Effector memory CD8-positive, alpha-beta T cell (primary cell): Measurements from ENCODE around the gene PMP22.
A peak's percentile ranks its signal among the peaks of the same experiment; 100 is the strongest.
"Not testable (repeated sequence)": the region's sequence is repeated elsewhere in the genome, so short reads cannot be mapped to it uniquely, and the experiment has no call there.

Source experiments
- ATAC-seq: fragments of 150-1000 bp; cut with Tn5 transposase; replicated peaks from 2 replicates; pipeline ENCODE4 v1.10.0; 2021; ENCODE audit warnings: mild to moderate bottlenecking, moderate library complexity
- DNase-seq, 3 experiments: peaks; one replicate each; pipeline ENCODE4 v3.0.0; 2021
- H3K27ac Mint-ChIP-seq, 2 donors: one replicate each; pipeline ENCODE4 v1.8.0; 2022; ENCODE audit warnings: mild to moderate bottlenecking in 2 of 2, mixed read lengths in 2 of 2, moderate library complexity in 2 of 2
- H3K27me3 Mint-ChIP-seq, 2 donors: one replicate each; pipeline ENCODE4 v1.8.0; 2022; ENCODE audit warnings: mixed read lengths in 2 of 2
- H3K36me3 Mint-ChIP-seq: one replicate; pipeline ENCODE4 v1.8.0; 2022; ENCODE audit warnings: mild to moderate bottlenecking, moderate library complexity, mixed read lengths; ENCODE audit not compliant: insufficient read depth
- H3K4me1 Mint-ChIP-seq, 2 donors: one replicate each; pipeline ENCODE4 v1.8.0; 2022; ENCODE audit warnings: low read depth in 2 of 2, mixed read lengths in 2 of 2
- H3K4me3 Mint-ChIP-seq, 2 donors: one replicate each; pipeline ENCODE4 v1.8.0; 2022; ENCODE audit warnings: mild to moderate bottlenecking in 2 of 2, mixed read lengths in 2 of 2, moderate library complexity in 2 of 2
- H3K9me3 Mint-ChIP-seq, 2 donors: one replicate each; pipeline ENCODE4 v1.8.0; 2022; ENCODE audit warnings: mixed read lengths in 2 of 2

Gene PMP22

GRCh38 chr17:15236281-15237105 lies 28.6 kb downstream of the PMP22 start:
- H3K4me3 Mint-ChIP-seq = no peak overlapping the region
- peaks cover 2 to 7% of the 10 kb centered on the region in 2 donors for H3K4me1 Mint-ChIP-seq
- peaks cover 18 to 39% of the 10 kb centered on the region in 2 donors for H3K27me3 Mint-ChIP-seq
- DNase-seq = no peak
- no peaks in the 10 kb centered on the region for H3K36me3 Mint-ChIP-seq
- H3K27ac Mint-ChIP-seq = no peak overlapping the region
- ATAC-seq = no peak
- no peaks in the 10 kb centered on the region for H3K9me3 Mint-ChIP-seq

- Mint-ChIP-seq H3K36me3 (no peaks in the 10 kb centered on the region), H3K27ac (peak overlapping the region in 1 of 2 donors; percentile 4), H3K9me3 (no peaks in the 10 kb centered on the region), H3K4me1 (peaks cover 2 to 7% of the 10 kb centered on the region in 2 donors), H3K4me3 (no peak overlapping the region), H3K27me3 (peaks cover 15 to 48% of the 10 kb centered on the region in 2 donors)
- ATAC-seq (no peak), DNase-seq (no peak)
Measured at GRCh38 chr17:15233971-15234370, 31.2 kb downstream of the PMP22 start.

GRCh38 chr17:15233022-15233805 lies 31.9 kb downstream of the PMP22 start:
- peaks cover 2 to 7% of the 10 kb centered on the region in 2 donors for H3K4me1 Mint-ChIP-seq
- no peaks in the 10 kb centered on the region for H3K36me3 Mint-ChIP-seq
- DNase-seq (no peak), ATAC-seq (no peak)
- H3K27ac Mint-ChIP-seq = no peak overlapping the region
- no peak overlapping the region for H3K4me3 Mint-ChIP-seq
- no peaks in the 10 kb centered on the region for H3K9me3 Mint-ChIP-seq
- H3K27me3 Mint-ChIP-seq = peaks cover 8 to 42% of the 10 kb centered on the region in 2 donors

GRCh38 chr17:15232517-15232915 lies 32.6 kb downstream of the PMP22 start:
- H3K27ac Mint-ChIP-seq = no peak overlapping the region
- ATAC-seq (no peak), DNase-seq (no peak)
- peaks cover 8 to 38% of the 10 kb centered on the region in 2 donors for H3K27me3 Mint-ChIP-seq
- no peaks in the 10 kb centered on the region for H3K9me3 Mint-ChIP-seq
- no peak overlapping the region for H3K4me3 Mint-ChIP-seq
- H3K4me1 Mint-ChIP-seq = peaks cover 2 to 7% of the 10 kb centered on the region in 2 donors
- H3K36me3 Mint-ChIP-seq = no peaks in the 10 kb centered on the region

GRCh38 chr17:15231851-15232516 lies 33.1 kb downstream of the PMP22 start:
- Mint-ChIP-seq H3K27ac (peak overlapping the region in 1 of 2 donors; percentile 16), H3K27me3 (peaks cover 8 to 37% of the 10 kb centered on the region in 2 donors), H3K4me1 (peaks cover 2 to 7% of the 10 kb centered on the region in 2 donors), H3K4me3 (no peak overlapping the region), H3K36me3 (no peaks in the 10 kb centered on the region), H3K9me3 (no peaks in the 10 kb centered on the region)
- ATAC-seq (no peak), DNase-seq (no peak)

- no peaks in the 10 kb centered on the region for H3K4me1 Mint-ChIP-seq
- no peak for ATAC-seq
- H3K9me3 Mint-ChIP-seq = no peaks in the 10 kb centered on the region
- no peak overlapping the region for H3K27ac Mint-ChIP-seq
- DNase-seq = no peak
- H3K27me3 Mint-ChIP-seq = peaks cover 4 to 30% of the 10 kb centered on the region in 2 donors
- no peak overlapping the region for H3K4me3 Mint-ChIP-seq
- H3K36me3 Mint-ChIP-seq = no peaks in the 10 kb centered on the region
Measured at GRCh38 chr17:15230866-15231265, 34.3 kb downstream of the PMP22 start.

- not testable (repeated sequence) for DNase-seq, H3K4me3 Mint-ChIP-seq, H3K27ac Mint-ChIP-seq, H3K9me3 Mint-ChIP-seq, H3K4me1 Mint-ChIP-seq, ATAC-seq, H3K36me3 Mint-ChIP-seq
- peaks cover 8 to 22% of the 10 kb centered on the region in 2 donors for H3K27me3 Mint-ChIP-seq
Measured at GRCh38 chr17:15221827-15222226, 43.3 kb downstream of the PMP22 start.

- Mint-ChIP-seq H3K27me3 (peaks cover 7 to 21% of the 10 kb centered on the region in 2 donors), H3K4me3 (no peak overlapping the region), H3K36me3 (no peaks in the 10 kb centered on the region), H3K9me3 (no peaks in the 10 kb centered on the region), H3K4me1 (no peaks in the 10 kb centered on the region), H3K27ac (no peak overlapping the region)
- DNase-seq = no peak
- ATAC-seq = no peak
Measured at GRCh38 chr17:15220785-15221184, 44.3 kb downstream of the PMP22 start.

- Mint-ChIP-seq H3K36me3 (no peaks in the 10 kb centered on the region), H3K4me3 (no peak overlapping the region), H3K27ac (no peak overlapping the region), H3K9me3 (no peaks in the 10 kb centered on the region), H3K27me3 (peaks cover 8 to 11% of the 10 kb centered on the region in 2 donors), H3K4me1 (no peaks in the 10 kb centered on the region)
- DNase-seq (no peak), ATAC-seq (no peak)
Measured at GRCh38 chr17:15216481-15216880, 48.6 kb downstream of the PMP22 start.

- Mint-ChIP-seq H3K4me1 (no peaks in the 10 kb centered on the region), H3K9me3 (no peaks in the 10 kb centered on the region), H3K27ac (no peak overlapping the region), H3K36me3 (no peaks in the 10 kb centered on the region), H3K27me3 (peaks cover 20 to 23% of the 10 kb centered on the region in 2 donors), H3K4me3 (no peak overlapping the region)
- no peak for DNase-seq
- no peak for ATAC-seq
Measured at GRCh38 chr17:15213381-15214087, 51.6 kb downstream of the PMP22 start.

GRCh38 chr17:15210247-15210646 lies 54.9 kb downstream of the PMP22 start:
- no peaks in the 10 kb centered on the region for H3K9me3 Mint-ChIP-seq
- ATAC-seq (no peak), DNase-seq (no peak)
- H3K4me1 Mint-ChIP-seq = no peaks in the 10 kb centered on the region
- H3K36me3 Mint-ChIP-seq = no peaks in the 10 kb centered on the region
- H3K4me3 Mint-ChIP-seq = no peak overlapping the region
- no peak overlapping the region for H3K27ac Mint-ChIP-seq
- H3K27me3 Mint-ChIP-seq = peaks cover 27 to 38% of the 10 kb centered on the region in 2 donors

GRCh38 chr17:15203062-15203461 lies 62.1 kb downstream of the PMP22 start:
- peaks cover 7 to 13% of the 10 kb centered on the region in 2 donors for H3K9me3 Mint-ChIP-seq
- H3K4me1 Mint-ChIP-seq = not testable (repeated sequence)

GRCh38 chr17:15200574-15200973 lies 64.6 kb downstream of the PMP22 start:
- not testable (repeated sequence) for H3K36me3 Mint-ChIP-seq, ATAC-seq, H3K4me3 Mint-ChIP-seq, H3K4me1 Mint-ChIP-seq, H3K27ac Mint-ChIP-seq, DNase-seq
- H3K9me3 Mint-ChIP-seq = peaks cover 7 to 15% of the 10 kb centered on the region in 2 donors
- peaks cover 10 to 50% of the 10 kb centered on the region in 2 donors for H3K27me3 Mint-ChIP-seq

More at GRCh38 chr17:15203062-15203461, 62.1 kb downstream of the PMP22 start:
- ATAC-seq, H3K4me3 Mint-ChIP-seq, H3K36me3 Mint-ChIP-seq, DNase-seq, H3K27ac Mint-ChIP-seq: not testable (repeated sequence)
- H3K27me3 Mint-ChIP-seq = peaks cover 22 to 36% of the 10 kb centered on the region in 2 donors
